Medulla oblongata (tissue), 1 donor: ENCODE results near the gene SBDS.

Source experiments
- DNase-seq: peaks from one replicate; pipeline ENCODE4 v3.0.0-alpha.2; 2015; ENCODE audit errors: extremely low spot score

SBDS gene

GRCh38 chr7:66937940-66938339 lies 57.4 kb downstream of the SBDS start:
- no peak for DNase-seq
